ENCODE data around the gene EZR. TPM values are rescaled to one million over a fixed set of nuclear protein-coding genes. Genes with fewer than 3 reads are reported as not detected.

EZR gene
- total and polyA plus RNA-seq, 2 of the 8 experiments (the other 6 are each of a cell fraction or from before 2014, with no cell fraction given), result 122 to 286 TPM

- TF ChIP-seq, protein P1, sequence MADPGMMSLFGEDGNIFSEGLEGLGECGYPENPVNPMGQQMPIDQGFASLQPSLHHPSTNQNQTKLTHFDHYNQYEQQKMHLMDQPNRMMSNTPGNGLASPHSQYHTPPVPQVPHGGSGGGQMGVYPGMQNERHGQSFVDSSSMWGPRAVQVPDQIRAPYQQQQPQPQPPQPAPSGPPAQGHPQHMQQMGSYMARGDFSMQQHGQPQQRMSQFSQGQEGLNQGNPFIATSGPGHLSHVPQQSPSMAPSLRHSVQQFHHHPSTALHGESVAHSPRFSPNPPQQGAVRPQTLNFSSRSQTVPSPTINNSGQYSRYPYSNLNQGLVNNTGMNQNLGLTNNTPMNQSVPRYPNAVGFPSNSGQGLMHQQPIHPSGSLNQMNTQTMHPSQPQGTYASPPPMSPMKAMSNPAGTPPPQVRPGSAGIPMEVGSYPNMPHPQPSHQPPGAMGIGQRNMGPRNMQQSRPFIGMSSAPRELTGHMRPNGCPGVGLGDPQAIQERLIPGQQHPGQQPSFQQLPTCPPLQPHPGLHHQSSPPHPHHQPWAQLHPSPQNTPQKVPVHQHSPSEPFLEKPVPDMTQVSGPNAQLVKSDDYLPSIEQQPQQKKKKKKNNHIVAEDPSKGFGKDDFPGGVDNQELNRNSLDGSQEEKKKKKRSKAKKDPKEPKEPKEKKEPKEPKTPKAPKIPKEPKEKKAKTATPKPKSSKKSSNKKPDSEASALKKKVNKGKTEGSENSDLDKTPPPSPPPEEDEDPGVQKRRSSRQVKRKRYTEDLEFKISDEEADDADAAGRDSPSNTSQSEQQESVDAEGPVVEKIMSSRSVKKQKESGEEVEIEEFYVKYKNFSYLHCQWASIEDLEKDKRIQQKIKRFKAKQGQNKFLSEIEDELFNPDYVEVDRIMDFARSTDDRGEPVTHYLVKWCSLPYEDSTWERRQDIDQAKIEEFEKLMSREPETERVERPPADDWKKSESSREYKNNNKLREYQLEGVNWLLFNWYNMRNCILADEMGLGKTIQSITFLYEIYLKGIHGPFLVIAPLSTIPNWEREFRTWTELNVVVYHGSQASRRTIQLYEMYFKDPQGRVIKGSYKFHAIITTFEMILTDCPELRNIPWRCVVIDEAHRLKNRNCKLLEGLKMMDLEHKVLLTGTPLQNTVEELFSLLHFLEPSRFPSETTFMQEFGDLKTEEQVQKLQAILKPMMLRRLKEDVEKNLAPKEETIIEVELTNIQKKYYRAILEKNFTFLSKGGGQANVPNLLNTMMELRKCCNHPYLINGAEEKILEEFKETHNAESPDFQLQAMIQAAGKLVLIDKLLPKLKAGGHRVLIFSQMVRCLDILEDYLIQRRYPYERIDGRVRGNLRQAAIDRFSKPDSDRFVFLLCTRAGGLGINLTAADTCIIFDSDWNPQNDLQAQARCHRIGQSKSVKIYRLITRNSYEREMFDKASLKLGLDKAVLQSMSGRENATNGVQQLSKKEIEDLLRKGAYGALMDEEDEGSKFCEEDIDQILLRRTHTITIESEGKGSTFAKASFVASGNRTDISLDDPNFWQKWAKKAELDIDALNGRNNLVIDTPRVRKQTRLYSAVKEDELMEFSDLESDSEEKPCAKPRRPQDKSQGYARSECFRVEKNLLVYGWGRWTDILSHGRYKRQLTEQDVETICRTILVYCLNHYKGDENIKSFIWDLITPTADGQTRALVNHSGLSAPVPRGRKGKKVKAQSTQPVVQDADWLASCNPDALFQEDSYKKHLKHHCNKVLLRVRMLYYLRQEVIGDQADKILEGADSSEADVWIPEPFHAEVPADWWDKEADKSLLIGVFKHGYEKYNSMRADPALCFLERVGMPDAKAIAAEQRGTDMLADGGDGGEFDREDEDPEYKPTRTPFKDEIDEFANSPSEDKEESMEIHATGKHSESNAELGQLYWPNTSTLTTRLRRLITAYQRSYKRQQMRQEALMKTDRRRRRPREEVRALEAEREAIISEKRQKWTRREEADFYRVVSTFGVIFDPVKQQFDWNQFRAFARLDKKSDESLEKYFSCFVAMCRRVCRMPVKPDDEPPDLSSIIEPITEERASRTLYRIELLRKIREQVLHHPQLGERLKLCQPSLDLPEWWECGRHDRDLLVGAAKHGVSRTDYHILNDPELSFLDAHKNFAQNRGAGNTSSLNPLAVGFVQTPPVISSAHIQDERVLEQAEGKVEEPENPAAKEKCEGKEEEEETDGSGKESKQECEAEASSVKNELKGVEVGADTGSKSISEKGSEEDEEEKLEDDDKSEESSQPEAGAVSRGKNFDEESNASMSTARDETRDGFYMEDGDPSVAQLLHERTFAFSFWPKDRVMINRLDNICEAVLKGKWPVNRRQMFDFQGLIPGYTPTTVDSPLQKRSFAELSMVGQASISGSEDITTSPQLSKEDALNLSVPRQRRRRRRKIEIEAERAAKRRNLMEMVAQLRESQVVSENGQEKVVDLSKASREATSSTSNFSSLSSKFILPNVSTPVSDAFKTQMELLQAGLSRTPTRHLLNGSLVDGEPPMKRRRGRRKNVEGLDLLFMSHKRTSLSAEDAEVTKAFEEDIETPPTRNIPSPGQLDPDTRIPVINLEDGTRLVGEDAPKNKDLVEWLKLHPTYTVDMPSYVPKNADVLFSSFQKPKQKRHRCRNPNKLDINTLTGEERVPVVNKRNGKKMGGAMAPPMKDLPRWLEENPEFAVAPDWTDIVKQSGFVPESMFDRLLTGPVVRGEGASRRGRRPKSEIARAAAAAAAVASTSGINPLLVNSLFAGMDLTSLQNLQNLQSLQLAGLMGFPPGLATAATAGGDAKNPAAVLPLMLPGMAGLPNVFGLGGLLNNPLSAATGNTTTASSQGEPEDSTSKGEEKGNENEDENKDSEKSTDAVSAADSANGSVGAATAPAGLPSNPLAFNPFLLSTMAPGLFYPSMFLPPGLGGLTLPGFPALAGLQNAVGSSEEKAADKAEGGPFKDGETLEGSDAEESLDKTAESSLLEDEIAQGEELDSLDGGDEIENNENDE (IDR thresholded peaks at IDR 0.05; ENCODE audit: insufficient replicate concordance, low read length), result no peak
- TF ChIP-seq SP1 (IDR thresholded peaks at IDR 0.05; ENCODE audit: low read depth, low read length), result no peak
- no peak for TF ChIP-seq SIX5 (IDR thresholded peaks at IDR 0.05; ENCODE audit: low read depth, low read length)
- peak; percentile 30; the same call in 1 of the 2 replicates for TF ChIP-seq POLR2AphosphoS5 (IDR thresholded peaks at IDR 0.05; ENCODE audit: low read depth, low read length)
- TF ChIP-seq CTBP2 (IDR thresholded peaks at IDR 0.05; ENCODE audit: borderline replicate concordance, insufficient read depth, insufficient read length, low read length), result no peak
These were observed 34.7 kb downstream of the EZR start (continued) for GRCh38 chr6:158784505-158784904.
